Common myeloid progenitor, CD34-positive (primary cell): ENCODE measurements around the gene PLA2G2A. TPM values are rescaled to one million over a fixed set of nuclear protein-coding genes. Genes with fewer than 3 reads are reported as not detected.

Experiments
- CTCF ChIA-PET: fragments of 350-600 bp; sonication (Branson Sonifier 250); formaldehyde crosslinking; loops from one replicate; lab custom pipeline; 2021; ENCODE audit warnings: antibody characterized with exemption; lab: Charles Lee
- POLR2A ChIA-PET: fragments of 350-600 bp; sonication (Branson Sonifier 250); formaldehyde crosslinking; loops from one replicate; lab custom pipeline; 2021; ENCODE audit warnings: antibody characterized with exemption; lab: Charles Lee
- DNase-seq, 3 donors: peaks; one replicate each; pipeline versions ENCODE4 v3.0.0 to v3.0.0-alpha.2; 2013
- H3K27ac ChIP-seq, 2 experiments: 1 replicate in 1 of 2; 2 replicates in 1 of 2; pipeline ENCODE4 v1.7.0; 2013; ENCODE audit warnings: inconsistent platforms in 2 of 2, low read length in 2 of 2, mild to moderate bottlenecking in 2 of 2, low read depth in 1 of 2, moderate library complexity in 1 of 2; ENCODE audit not compliant: severe bottlenecking in 2 of 2, insufficient read depth in 1 of 2, poor library complexity in 1 of 2
- H3K27me3 ChIP-seq, 5 experiments: replicated peaks in 2 of 5; 1 replicate in 3 of 5; 2 replicates in 2 of 5; pipeline versions ENCODE4 v1.6.1 to v1.7.0; 2013; ENCODE audit warnings: low read length in 4 of 5, mild to moderate bottlenecking in 2 of 5, moderate library complexity in 2 of 5, inconsistent platforms in 1 of 5; ENCODE audit not compliant: insufficient read depth in 5 of 5, control insufficient read depth in 4 of 5
- H3K36me3 ChIP-seq, 4 experiments: 1 replicate in 2 of 4; 2 replicates in 2 of 4; pipeline versions ENCODE4 v1.6.1 to v1.7.0; 2013; ENCODE audit warnings: low read length in 3 of 4, control low read depth in 1 of 4, mild to moderate bottlenecking in 1 of 4; ENCODE audit not compliant: control insufficient read depth in 4 of 4, insufficient read depth in 4 of 4
- H3K4me1 ChIP-seq, 4 experiments: 1 replicate in 3 of 4; 2 replicates in 1 of 4; pipeline versions ENCODE4 v1.6.1 to v1.7.1; 2013; ENCODE audit warnings: low read length in 3 of 4, mild to moderate bottlenecking in 3 of 4, control low read depth in 1 of 4, inconsistent platforms in 1 of 4, moderate library complexity in 1 of 4; ENCODE audit not compliant: control insufficient read depth in 4 of 4, insufficient read depth in 4 of 4; ENCODE audit errors: control extremely low read depth in 1 of 4
- H3K4me3 ChIP-seq, 7 experiments: 1 replicate in 4 of 7; 2 replicates in 3 of 7; pipeline versions ENCODE4 v1.5.1 to v1.7.0; 2013; ENCODE audit warnings: mild to moderate bottlenecking in 7 of 7, low read length in 6 of 7, moderate library complexity in 6 of 7, inconsistent platforms in 2 of 7, low read depth in 2 of 7, control low read depth in 1 of 7; ENCODE audit not compliant: insufficient read depth in 4 of 7, control insufficient read depth in 1 of 7; ENCODE audit errors: extremely low read depth in 1 of 7
- H3K9me3 ChIP-seq, 5 experiments: 1 replicate in 4 of 5; 2 replicates in 1 of 5; pipeline versions ENCODE4 v1.6.1 to v1.7.1; 2013; ENCODE audit warnings: low read length in 4 of 5, mild to moderate bottlenecking in 2 of 5, inconsistent platforms in 1 of 5, low read depth in 1 of 5, moderate library complexity in 1 of 5; ENCODE audit not compliant: control insufficient read depth in 4 of 5, insufficient read depth in 2 of 5; ENCODE audit errors: control extremely low read depth in 1 of 5
- WGBS: methylation state at CpG from one replicate; pipeline ENCODE4 v1.1.5; 2013; ENCODE audit not compliant: insufficient coverage; 5-methylcytosine and 5-hydroxymethylcytosine counted together
- polyA plus RNA-seq: library from polyadenylated mRNA; unstranded; fragments of 120-200 nt; gene quantifications from one replicate; pipeline ENCODE4 v1.2.1, GENCODE V29; 2013

Gene PLA2G2A, protein sequence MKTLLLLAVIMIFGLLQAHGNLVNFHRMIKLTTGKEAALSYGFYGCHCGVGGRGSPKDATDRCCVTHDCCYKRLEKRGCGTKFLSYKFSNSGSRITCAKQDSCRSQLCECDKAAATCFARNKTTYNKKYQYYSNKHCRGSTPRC
- not detected for polyA plus RNA-seq

DNA sequence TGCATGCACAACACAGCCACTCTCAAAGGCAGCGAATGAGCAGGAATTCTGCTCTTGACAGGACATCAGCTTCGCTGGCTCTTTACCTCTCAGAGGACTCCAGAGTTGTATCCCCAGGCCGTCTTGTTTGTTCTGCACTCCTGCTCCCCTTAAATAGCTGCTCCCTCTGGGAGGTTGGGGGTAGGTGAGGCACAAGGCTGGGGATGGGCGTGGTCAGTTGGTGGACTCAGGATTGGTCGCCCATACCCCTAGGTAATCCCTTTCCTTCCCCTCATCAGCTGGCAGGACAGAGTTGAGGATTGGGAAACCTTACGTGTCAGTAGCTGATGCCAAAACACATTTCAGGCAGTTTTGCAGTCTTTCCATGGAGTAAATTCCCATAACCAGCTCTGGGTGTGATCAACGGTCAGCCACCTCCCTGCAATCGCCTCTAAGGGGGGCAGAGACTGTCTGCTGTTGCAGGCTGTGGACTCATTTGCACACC, at the start of gene PLA2G2A:
Gene PLA2G2A (minus strand): TSS at position 125 of the 484 bp plus-strand sequence. CDS start 845 bp downstream, outside the sequence.
- H3K4me1 ChIP-seq: no peaks in the 10 kb centered on the region
- H3K4me3 ChIP-seq: no peak within 1 kb of the TSS
- ChIA-PET POLR2A (no interaction called here), CTCF (no interaction called here)
- H3K36me3 ChIP-seq: no peaks in the 10 kb centered on the region
- WGBS: 85% methylated on average over 5 of the region's 8 CpGs
- peaks cover 2 to 29% (median 12%) of the 10 kb centered on the region in 5 experiments for H3K27me3 ChIP-seq
- no peak for DNase-seq
- H3K27ac ChIP-seq: no peak within 1 kb of the TSS
- H3K9me3 ChIP-seq: no peaks in the 10 kb centered on the region

DNA sequence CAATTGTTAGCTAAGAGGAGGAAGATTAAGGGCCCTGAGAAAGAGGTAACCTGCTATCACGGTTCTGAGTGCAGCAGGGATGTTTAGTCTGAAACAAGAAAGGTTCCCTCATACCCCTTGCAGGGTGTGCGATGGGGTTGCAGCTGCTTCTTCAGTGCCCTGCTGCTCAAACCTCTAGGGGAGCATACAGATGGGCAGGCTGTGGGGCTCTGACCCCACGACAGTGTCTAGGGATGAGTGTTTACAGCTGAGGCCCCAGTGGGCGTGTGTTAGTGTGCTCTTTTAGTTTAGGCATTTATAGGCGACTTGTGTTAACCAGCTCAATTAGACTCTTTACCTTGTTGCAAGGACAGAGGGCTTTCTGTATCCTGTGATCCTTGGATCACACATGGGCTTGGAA, 49.3 kb upstream of the PLA2G2A start:
- Histone ChIP-seq H3K36me3 (no peaks in the 10 kb centered on the region), H3K4me3 (no peak overlapping the region), H3K27me3 (peaks cover 0 to 27% (median 2%) of the 10 kb centered on the region in 5 experiments), H3K27ac (no peak overlapping the region), H3K9me3 (peaks cover 0 to 9% (median 0%) of the 10 kb centered on the region in 5 experiments), H3K4me1 (no peaks in the 10 kb centered on the region)
- ChIA-PET POLR2A (no interaction called here), CTCF (no interaction called here)
- 96% methylated on average over 5 of the region's 5 CpGs for WGBS
- no peak for DNase-seq

DNA sequence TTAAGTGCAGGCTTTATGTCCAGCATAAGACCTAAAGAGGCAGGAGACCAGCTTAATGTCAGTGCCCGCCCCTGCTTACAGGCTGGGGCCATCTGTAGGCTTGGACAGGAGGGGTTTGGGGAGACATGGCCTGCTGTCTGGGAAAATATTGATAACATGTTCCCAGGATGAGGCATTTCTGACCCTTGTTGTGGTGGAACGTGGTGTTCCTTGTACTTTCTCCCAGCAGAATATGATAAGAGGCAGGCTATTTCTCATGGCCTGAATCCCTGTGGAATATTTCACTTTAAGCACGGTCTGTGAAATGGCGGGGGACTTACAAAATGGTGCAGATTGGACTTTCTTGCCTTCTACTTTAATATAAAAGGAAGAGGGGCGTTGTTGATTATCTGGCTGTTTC, 48.7 kb upstream of the PLA2G2A start:
- peaks cover 0 to 27% (median 2%) of the 10 kb centered on the region in 5 experiments for H3K27me3 ChIP-seq
- H3K4me3 ChIP-seq: no peak overlapping the region
- peaks cover 0 to 9% (median 0%) of the 10 kb centered on the region in 5 experiments for H3K9me3 ChIP-seq
- POLR2A ChIA-PET: no interaction called here
- WGBS: 97% methylated on average over 4 of the region's 5 CpGs
- CTCF ChIA-PET: no interaction called here
- no peak overlapping the region for H3K27ac ChIP-seq
- H3K36me3 ChIP-seq: no peaks in the 10 kb centered on the region
- H3K4me1 ChIP-seq: no peaks in the 10 kb centered on the region
- DNase-seq: no peak

DNA sequence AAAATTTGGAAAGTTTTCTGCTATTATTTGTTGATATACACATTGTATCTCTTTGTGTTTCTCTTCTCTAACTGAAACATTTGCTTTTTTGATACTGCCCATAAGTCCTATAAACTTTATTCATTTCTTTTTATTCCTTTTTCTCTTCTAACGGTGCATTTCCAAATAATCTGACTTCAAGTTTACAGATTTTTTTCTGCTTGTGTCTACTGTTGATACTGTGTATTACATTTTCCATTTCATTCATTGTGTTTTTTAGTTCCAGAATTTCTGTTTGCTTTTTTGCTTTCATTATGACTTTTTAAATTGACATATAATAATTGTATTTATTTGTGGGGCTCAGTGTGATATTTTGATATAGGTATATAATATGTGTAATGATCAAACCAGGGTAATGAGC, 38.3 kb upstream of the PLA2G2A start:
- ChIA-PET CTCF (no interaction called here), POLR2A (no interaction called here)
- DNase-seq: no peak
- Histone ChIP-seq H3K36me3 (no peaks in the 10 kb centered on the region), H3K27me3 (peaks cover 0 to 2% (median 0%) of the 10 kb centered on the region in 5 experiments), H3K4me1 (no peaks in the 10 kb centered on the region), H3K4me3 (no peak overlapping the region), H3K27ac (no peak overlapping the region), H3K9me3 (peaks cover 0 to 20% (median 5%) of the 10 kb centered on the region in 5 experiments)
- WGBS: no CpG with 5 or more reads among the region's 1 CpG

DNA sequence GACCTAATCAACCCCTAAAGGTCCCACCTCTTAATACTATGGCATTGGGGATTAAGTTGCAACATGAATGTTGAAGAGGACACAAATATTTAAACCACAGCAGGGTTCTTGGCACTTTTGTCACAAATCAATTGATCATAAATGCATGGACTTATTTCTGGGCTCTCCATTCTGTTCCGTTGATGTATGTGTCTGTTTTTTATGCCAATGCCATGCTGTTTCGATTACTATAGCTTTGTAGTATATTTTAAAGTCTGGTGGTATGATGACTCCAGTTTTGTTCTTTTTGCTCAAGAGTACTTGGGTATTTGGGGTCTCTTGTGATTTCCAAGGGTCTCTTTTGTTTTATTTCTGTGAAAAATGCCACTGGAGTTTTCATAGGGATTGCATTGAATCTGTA, 34.7 kb upstream of the PLA2G2A start:
- H3K27me3 ChIP-seq: peaks cover 0 to 3% (median 0%) of the 10 kb centered on the region in 5 experiments
- H3K4me3 ChIP-seq: no peak overlapping the region
- ChIA-PET POLR2A (no interaction called here), CTCF (no interaction called here)
- no peak overlapping the region for H3K27ac ChIP-seq
- WGBS: 100% methylated on average over 1 of the region's 2 CpGs
- H3K9me3 ChIP-seq: peaks cover 0 to 20% (median 5%) of the 10 kb centered on the region in 5 experiments
- no peaks in the 10 kb centered on the region for H3K36me3 ChIP-seq
- H3K4me1 ChIP-seq: no peaks in the 10 kb centered on the region
- DNase-seq: no peak

DNA sequence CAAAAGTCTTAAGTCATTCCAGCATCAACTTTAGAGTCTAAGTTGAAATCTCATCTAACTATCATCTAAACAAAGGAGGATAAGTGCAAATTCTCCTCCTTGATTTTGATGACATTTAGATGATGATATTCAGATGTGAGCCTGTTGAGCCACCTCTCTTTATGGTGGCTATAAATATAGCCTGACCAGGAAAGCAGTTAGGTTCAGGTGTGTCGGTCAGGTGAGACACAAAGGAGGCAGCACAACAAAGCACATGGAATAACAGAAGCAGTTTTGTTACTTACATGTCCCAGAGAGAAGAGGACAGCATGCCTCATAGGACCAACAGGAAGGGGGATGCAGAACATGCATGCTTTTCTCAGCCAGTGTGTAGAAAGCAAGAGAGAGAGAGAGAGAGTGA, 30.6 kb upstream of the PLA2G2A start:
- ChIA-PET CTCF (no interaction called here), POLR2A (no interaction called here)
- Histone ChIP-seq H3K4me3 (no peak overlapping the region), H3K27me3 (peaks cover 0 to 3% (median 0%) of the 10 kb centered on the region in 5 experiments), H3K9me3 (peaks cover 0 to 10% (median 4%) of the 10 kb centered on the region in 5 experiments), H3K4me1 (no peaks in the 10 kb centered on the region), H3K36me3 (no peaks in the 10 kb centered on the region), H3K27ac (no peak overlapping the region)
- 100% methylated on average over 1 of the region's 1 CpG for WGBS
- no peak for DNase-seq

DNA sequence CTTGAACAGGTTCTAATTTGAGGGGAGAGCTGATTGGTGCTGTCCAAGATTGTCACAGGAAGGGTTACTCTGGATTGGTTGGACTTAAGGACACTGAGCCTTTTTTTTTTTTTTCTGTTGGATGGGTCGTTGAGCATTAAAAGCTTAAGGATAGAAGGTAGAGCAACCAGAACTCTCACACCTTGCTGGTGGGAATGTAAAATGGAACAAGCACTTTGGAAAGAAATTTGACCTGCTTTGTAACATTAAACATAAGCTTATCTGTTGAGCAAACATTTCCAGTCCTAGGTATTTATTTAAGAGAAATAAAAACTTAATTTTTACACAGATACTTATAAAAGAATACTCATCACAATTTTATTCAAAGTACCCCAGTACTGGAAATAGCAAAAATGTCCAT, 29.8 kb upstream of the PLA2G2A start:
- CTCF ChIA-PET: no interaction called here
- H3K4me3 ChIP-seq: no peak overlapping the region
- H3K9me3 ChIP-seq: peaks cover 0 to 8% (median 4%) of the 10 kb centered on the region in 5 experiments
- H3K27me3 ChIP-seq: peaks cover 0 to 3% (median 0%) of the 10 kb centered on the region in 5 experiments
- H3K4me1 ChIP-seq: no peaks in the 10 kb centered on the region
- no peaks in the 10 kb centered on the region for H3K36me3 ChIP-seq
- DNase-seq: no peak
- no peak overlapping the region for H3K27ac ChIP-seq
- no CpG with 5 or more reads among the region's 1 CpG for WGBS
- POLR2A ChIA-PET: no interaction called here
